Measurements from ENCODE around the gene ADRB2.

Gene ADRB2

DNA sequence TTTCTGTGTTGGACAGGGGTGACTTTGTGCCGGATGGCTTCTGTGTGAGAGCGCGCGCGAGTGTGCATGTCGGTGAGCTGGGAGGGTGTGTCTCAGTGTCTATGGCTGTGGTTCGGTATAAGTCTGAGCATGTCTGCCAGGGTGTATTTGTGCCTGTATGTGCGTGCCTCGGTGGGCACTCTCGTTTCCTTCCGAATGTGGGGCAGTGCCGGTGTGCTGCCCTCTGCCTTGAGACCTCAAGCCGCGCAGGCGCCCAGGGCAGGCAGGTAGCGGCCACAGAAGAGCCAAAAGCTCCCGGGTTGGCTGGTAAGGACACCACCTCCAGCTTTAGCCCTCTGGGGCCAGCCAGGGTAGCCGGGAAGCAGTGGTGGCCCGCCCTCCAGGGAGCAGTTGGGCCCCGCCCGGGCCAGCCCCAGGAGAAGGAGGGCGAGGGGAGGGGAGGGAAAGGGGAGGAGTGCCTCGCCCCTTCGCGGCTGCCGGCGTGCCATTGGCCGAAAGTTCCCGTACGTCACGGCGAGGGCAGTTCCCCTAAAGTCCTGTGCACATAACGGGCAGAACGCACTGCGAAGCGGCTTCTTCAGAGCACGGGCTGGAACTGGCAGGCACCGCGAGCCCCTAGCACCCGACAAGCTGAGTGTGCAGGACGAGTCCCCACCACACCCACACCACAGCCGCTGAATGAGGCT, at the start of gene ADRB2:
ADRB2 (plus strand) TSS at position 559 of the 686 bp plus-strand sequence. CDS start 221 bp downstream, outside the sequence.
- H3K27ac ChIP-seq (ENCODE audit: low read length) = no peak within 1 kb of the TSS

DNA sequence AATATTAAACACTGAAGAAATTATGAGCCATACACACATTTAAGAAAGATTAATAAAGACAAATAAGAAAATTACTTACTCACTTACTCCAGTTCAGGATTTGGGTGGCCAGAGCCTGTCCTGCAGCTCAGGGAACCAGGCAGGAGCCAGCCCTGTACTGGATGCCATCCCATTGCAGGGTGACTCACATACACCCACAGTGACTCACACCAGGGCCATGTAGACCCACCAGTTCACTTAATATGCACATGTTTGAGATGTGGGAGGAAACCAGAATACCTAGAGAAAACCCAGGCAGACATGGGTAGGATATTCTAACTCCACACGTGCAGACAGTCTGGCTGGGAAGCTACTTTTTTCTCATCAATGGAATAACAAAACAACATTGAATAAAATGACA, 49.6 kb upstream of the ADRB2 start:
- no CpG with 5 or more reads among the region's 1 CpG for WGBS (ENCODE audit: insufficient coverage, insufficient read length)
- no peak for DNase-seq (ENCODE audit: low read depth, low spot score)
- Histone ChIP-seq H3K27ac (ENCODE audit: low read length) (no peak overlapping the region), H3K36me3 (ENCODE audit: control insufficient read depth, insufficient read depth, low read length) (no peaks in the 10 kb centered on the region), H3K4me1 (ENCODE audit: control insufficient read depth, insufficient read depth, low read length) (no peaks in the 10 kb centered on the region; the same call in 1 of the 2 replicates), H3K27me3 (ENCODE audit: control insufficient read depth, insufficient read depth, low read length) (no peaks in the 10 kb centered on the region), H3K4me3 (ENCODE audit: low read length) (no peak overlapping the region), H3K9me3 (ENCODE audit: control insufficient read depth, insufficient read depth, low read length) (no peaks in the 10 kb centered on the region)

More for the DNA sequence above, at the start of gene ADRB2:
- Histone ChIP-seq H3K4me1 (ENCODE audit: control insufficient read depth, insufficient read depth, low read length) (peaks cover 4% of the 10 kb centered on the region; the same call in 1 of the 2 replicates), H3K36me3 (ENCODE audit: control insufficient read depth, insufficient read depth, low read length) (no peaks in the 10 kb centered on the region), H3K27me3 (ENCODE audit: control insufficient read depth, insufficient read depth, low read length) (peaks cover 4% of the 10 kb centered on the region), H3K9me3 (ENCODE audit: control insufficient read depth, insufficient read depth, low read length) (no peaks in the 10 kb centered on the region), H3K4me3 (ENCODE audit: low read length) (peak within 1 kb of the TSS; percentile 69; the same call in 1 of the 2 replicates)
- no CpG with 5 or more reads among the region's 42 CpGs for WGBS (ENCODE audit: insufficient coverage, insufficient read length)
- peak; percentile 87 for DNase-seq (ENCODE audit: low read depth, low spot score)

DNA sequence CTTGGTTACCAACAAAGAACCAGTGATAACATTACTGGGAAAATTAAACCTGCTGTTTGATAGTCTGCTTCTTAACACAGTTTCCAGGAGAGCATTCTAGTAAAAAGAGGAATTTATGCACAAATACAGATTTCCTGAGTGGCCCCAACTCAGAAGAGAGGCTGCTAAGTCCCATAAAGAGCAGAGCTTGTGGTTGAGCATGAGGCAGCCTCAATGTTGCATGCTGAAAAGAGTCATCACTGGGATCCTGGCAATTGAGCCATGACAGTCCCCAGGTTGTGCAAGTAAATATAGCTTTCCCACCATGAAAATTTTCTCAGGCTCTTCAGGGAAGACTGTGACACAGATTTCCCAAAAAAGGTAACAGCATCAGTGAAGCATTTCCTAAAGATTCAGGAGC, 47.5 kb upstream of the ADRB2 start:
- no peaks in the 10 kb centered on the region for H3K27me3 ChIP-seq (ENCODE audit: control insufficient read depth, insufficient read depth, low read length)
- H3K36me3 ChIP-seq (ENCODE audit: control insufficient read depth, insufficient read depth, low read length) = no peaks in the 10 kb centered on the region
- H3K27ac ChIP-seq (ENCODE audit: low read length) = no peak overlapping the region
- no peak overlapping the region for H3K4me3 ChIP-seq (ENCODE audit: low read length)
- no peak for DNase-seq (ENCODE audit: low read depth, low spot score)
- no peaks in the 10 kb centered on the region; the same call in 1 of the 2 replicates for H3K4me1 ChIP-seq (ENCODE audit: control insufficient read depth, insufficient read depth, low read length)
- H3K9me3 ChIP-seq (ENCODE audit: control insufficient read depth, insufficient read depth, low read length) = no peaks in the 10 kb centered on the region

- no peak overlapping the region for H3K4me3 ChIP-seq (ENCODE audit: low read length)
- no peaks in the 10 kb centered on the region for H3K4me1 ChIP-seq (ENCODE audit: control insufficient read depth, insufficient read depth, low read length)
- no peak overlapping the region for H3K27ac ChIP-seq (ENCODE audit: low read length)
- no peaks in the 10 kb centered on the region for H3K27me3 ChIP-seq (ENCODE audit: control insufficient read depth, insufficient read depth, low read length)
- H3K9me3 ChIP-seq (ENCODE audit: control insufficient read depth, insufficient read depth, low read length) = no peaks in the 10 kb centered on the region
- DNase-seq (ENCODE audit: low read depth, low spot score) = no peak
- no peaks in the 10 kb centered on the region for H3K36me3 ChIP-seq (ENCODE audit: control insufficient read depth, insufficient read depth, low read length)
- no CpG with 5 or more reads among the region's 5 CpGs for WGBS (ENCODE audit: insufficient coverage, insufficient read length)
These were observed 45.7 kb upstream of the ADRB2 start for GRCh38 chr5:148780711-148781110.

DNA sequence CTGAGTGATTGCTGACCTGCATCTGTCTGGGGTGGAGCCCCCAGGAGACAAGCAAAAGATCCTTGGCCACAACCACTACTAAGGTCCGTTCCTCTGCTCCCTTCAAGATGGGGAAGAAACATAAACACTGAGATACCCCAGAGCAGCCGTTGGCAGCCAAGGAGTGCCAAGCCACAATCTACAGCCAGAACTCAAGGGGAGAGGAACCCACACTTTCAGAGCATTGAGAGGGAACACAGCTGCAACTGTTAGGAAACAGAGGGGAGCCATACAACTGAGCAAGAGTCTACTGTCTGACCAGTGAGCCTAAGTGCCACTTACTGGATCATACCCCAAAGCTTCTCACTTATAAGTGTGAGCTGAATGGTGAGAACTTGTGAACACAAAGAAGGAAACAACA, 44.6 kb upstream of the ADRB2 start:
- Histone ChIP-seq H3K36me3 (ENCODE audit: control insufficient read depth, insufficient read depth, low read length) (no peaks in the 10 kb centered on the region), H3K27ac (ENCODE audit: low read length) (no peak overlapping the region), H3K4me3 (ENCODE audit: low read length) (no peak overlapping the region), H3K27me3 (ENCODE audit: control insufficient read depth, insufficient read depth, low read length) (no peaks in the 10 kb centered on the region), H3K9me3 (ENCODE audit: control insufficient read depth, insufficient read depth, low read length) (no peaks in the 10 kb centered on the region), H3K4me1 (ENCODE audit: control insufficient read depth, insufficient read depth, low read length) (no peaks in the 10 kb centered on the region)
- WGBS (ENCODE audit: insufficient coverage, insufficient read length) = no CpG with 5 or more reads among the region's 2 CpGs
- no peak for DNase-seq (ENCODE audit: low read depth, low spot score)

- no peak for DNase-seq (ENCODE audit: low read depth, low spot score)
- Histone ChIP-seq H3K4me3 (ENCODE audit: low read length) (no peak overlapping the region), H3K27ac (ENCODE audit: low read length) (no peak overlapping the region), H3K4me1 (ENCODE audit: control insufficient read depth, insufficient read depth, low read length) (no peaks in the 10 kb centered on the region), H3K9me3 (ENCODE audit: control insufficient read depth, insufficient read depth, low read length) (no peaks in the 10 kb centered on the region), H3K27me3 (ENCODE audit: control insufficient read depth, insufficient read depth, low read length) (no peaks in the 10 kb centered on the region), H3K36me3 (ENCODE audit: control insufficient read depth, insufficient read depth, low read length) (no peaks in the 10 kb centered on the region)
These were observed 41.2 kb upstream of the ADRB2 start for GRCh38 chr5:148785223-148785622.

DNA sequence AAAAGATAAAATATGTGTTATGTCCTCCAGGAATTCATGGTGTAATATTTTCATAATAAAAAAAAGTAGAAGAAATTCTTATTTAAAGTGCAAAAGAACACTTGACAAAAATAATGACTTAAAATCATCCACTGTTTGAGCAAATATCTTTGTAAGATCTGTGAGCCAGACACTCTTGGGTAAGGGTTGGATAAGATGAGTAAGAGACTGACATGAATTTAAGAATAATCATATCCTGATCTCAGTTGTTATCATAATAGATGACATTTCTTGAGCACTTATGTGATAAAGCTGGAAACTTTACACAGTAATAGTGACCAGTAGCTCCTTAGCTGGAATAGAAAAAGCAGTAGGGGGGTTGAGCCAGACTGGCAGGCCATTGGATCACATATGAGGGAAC, 40.0 kb upstream of the ADRB2 start:
- DNase-seq (ENCODE audit: low read depth, low spot score) = no peak
- H3K4me3 ChIP-seq (ENCODE audit: low read length) = no peak overlapping the region
- H3K36me3 ChIP-seq (ENCODE audit: control insufficient read depth, insufficient read depth, low read length) = no peaks in the 10 kb centered on the region
- no peak overlapping the region for H3K27ac ChIP-seq (ENCODE audit: low read length)
- no peaks in the 10 kb centered on the region for H3K4me1 ChIP-seq (ENCODE audit: control insufficient read depth, insufficient read depth, low read length)
- no peaks in the 10 kb centered on the region for H3K27me3 ChIP-seq (ENCODE audit: control insufficient read depth, insufficient read depth, low read length)
- no peaks in the 10 kb centered on the region for H3K9me3 ChIP-seq (ENCODE audit: control insufficient read depth, insufficient read depth, low read length)

DNA sequence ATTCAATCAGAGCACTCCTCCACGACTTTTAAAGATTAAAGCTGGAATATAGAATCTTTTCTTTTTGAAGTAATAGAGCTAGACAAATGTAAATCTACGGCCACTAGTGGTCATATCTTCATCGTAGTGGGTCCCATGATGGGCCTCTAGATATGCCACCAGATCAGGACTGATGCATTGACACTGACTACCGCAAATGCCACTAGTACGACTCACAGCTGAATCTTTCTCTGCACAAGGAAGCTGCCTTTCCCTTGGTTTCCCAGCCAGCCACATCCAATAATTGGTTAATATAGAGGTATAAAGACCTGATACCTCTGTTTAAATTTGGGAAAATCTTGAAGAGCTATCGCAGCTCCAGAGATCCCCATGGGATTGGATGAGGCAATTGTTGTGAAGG, 37.8 kb upstream of the ADRB2 start:
- H3K27me3 ChIP-seq (ENCODE audit: control insufficient read depth, insufficient read depth, low read length) = no peaks in the 10 kb centered on the region
- no peak overlapping the region for H3K4me3 ChIP-seq (ENCODE audit: low read length)
- H3K36me3 ChIP-seq (ENCODE audit: control insufficient read depth, insufficient read depth, low read length) = no peaks in the 10 kb centered on the region
- H3K9me3 ChIP-seq (ENCODE audit: control insufficient read depth, insufficient read depth, low read length) = no peaks in the 10 kb centered on the region
- no peak for DNase-seq (ENCODE audit: low read depth, low spot score)
- H3K4me1 ChIP-seq (ENCODE audit: control insufficient read depth, insufficient read depth, low read length) = no peaks in the 10 kb centered on the region
- no CpG with 5 or more reads among the region's 6 CpGs for WGBS (ENCODE audit: insufficient coverage, insufficient read length)
- no peak overlapping the region for H3K27ac ChIP-seq (ENCODE audit: low read length)

GRCh38 chr5:148790545-148791333, 35.7 kb upstream of the ADRB2 start:
- no peaks in the 10 kb centered on the region for H3K9me3 ChIP-seq (ENCODE audit: control insufficient read depth, insufficient read depth, low read length)
- no peaks in the 10 kb centered on the region for H3K27me3 ChIP-seq (ENCODE audit: control insufficient read depth, insufficient read depth, low read length)
- no CpG with 5 or more reads among the region's 8 CpGs for WGBS (ENCODE audit: insufficient coverage, insufficient read length)
- H3K4me1 ChIP-seq (ENCODE audit: control insufficient read depth, insufficient read depth, low read length) = no peaks in the 10 kb centered on the region
- H3K4me3 ChIP-seq (ENCODE audit: low read length) = no peak overlapping the region
- no peaks in the 10 kb centered on the region for H3K36me3 ChIP-seq (ENCODE audit: control insufficient read depth, insufficient read depth, low read length)
- H3K27ac ChIP-seq (ENCODE audit: low read length) = no peak overlapping the region
- DNase-seq (ENCODE audit: low read depth, low spot score) = no peak

DNA sequence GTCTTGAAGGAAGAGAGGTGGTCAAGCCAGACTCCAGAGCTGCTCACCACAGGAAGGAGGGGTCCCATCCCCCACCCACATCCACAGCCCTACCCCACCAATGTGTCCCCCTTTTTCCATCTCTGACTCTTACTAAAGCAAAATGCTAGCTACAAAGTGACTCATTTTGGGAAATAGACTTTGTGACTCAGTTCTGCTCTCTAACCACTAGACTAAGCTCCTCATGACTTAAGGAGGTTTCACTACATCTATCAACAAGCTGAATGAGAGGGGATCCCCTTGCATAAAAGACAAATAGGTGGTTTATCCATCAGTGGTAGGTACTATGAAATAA, 35.1 kb upstream of the ADRB2 start:
- Histone ChIP-seq H3K4me3 (ENCODE audit: low read length) (no peak overlapping the region), H3K27me3 (ENCODE audit: control insufficient read depth, insufficient read depth, low read length) (no peaks in the 10 kb centered on the region), H3K27ac (ENCODE audit: low read length) (no peak overlapping the region), H3K36me3 (ENCODE audit: control insufficient read depth, insufficient read depth, low read length) (no peaks in the 10 kb centered on the region), H3K9me3 (ENCODE audit: control insufficient read depth, insufficient read depth, low read length) (no peaks in the 10 kb centered on the region), H3K4me1 (ENCODE audit: control insufficient read depth, insufficient read depth, low read length) (no peaks in the 10 kb centered on the region)
- DNase-seq (ENCODE audit: low read depth, low spot score) = no peak

- no peak for DNase-seq (ENCODE audit: low read depth, low spot score)
- H3K4me1 ChIP-seq (ENCODE audit: control insufficient read depth, insufficient read depth, low read length) = no peaks in the 10 kb centered on the region
- no peaks in the 10 kb centered on the region for H3K9me3 ChIP-seq (ENCODE audit: control insufficient read depth, insufficient read depth, low read length)
- no CpG with 5 or more reads among the region's 2 CpGs for WGBS (ENCODE audit: insufficient coverage, insufficient read length)
- no peaks in the 10 kb centered on the region for H3K27me3 ChIP-seq (ENCODE audit: control insufficient read depth, insufficient read depth, low read length)
- no peaks in the 10 kb centered on the region for H3K36me3 ChIP-seq (ENCODE audit: control insufficient read depth, insufficient read depth, low read length)
- H3K27ac ChIP-seq (ENCODE audit: low read length) = no peak overlapping the region
- H3K4me3 ChIP-seq (ENCODE audit: low read length) = no peak overlapping the region
These were observed 34.7 kb upstream of the ADRB2 start for GRCh38 chr5:148791696-148792095.
